Prostate gland (tissue), 2 donors: ENCODE data around the gene ESPN. TPM values are rescaled to one million over a fixed set of nuclear protein-coding genes. Genes with fewer than 3 reads are reported as not detected.
"Not testable (repeated sequence)": the region's sequence is repeated elsewhere in the genome, so short reads cannot be mapped to it uniquely, and the experiment has no call there.

Experiments used
- DNase-seq: peaks from one replicate; pipeline ENCODE4 v3.0.0-alpha.2; 2019; ENCODE audit warnings: low spot score
- H3K27ac ChIP-seq, 2 donors: fragments of 200-600 bp; sonication (generic); 2 replicates each; pipeline ENCODE4 v1.5.1; 2017 to 2019
- H3K27me3 ChIP-seq: fragments of 200-600 bp; sonication (generic); replicated peaks from 2 replicates; pipeline ENCODE4 v1.5.1; 2019; ENCODE audit not compliant: insufficient read depth
- H3K36me3 ChIP-seq, 2 donors: fragments of 200-600 bp; sonication (generic); 1 replicate in 1 of 2; 2 replicates in 1 of 2; pipeline versions ENCODE4 v1.5.1 to v1.8.1; 2017 to 2019
- H3K4me1 ChIP-seq: fragments of 200-600 bp; sonication (generic); replicated peaks from 2 replicates; pipeline ENCODE4 v1.5.1; 2019
- H3K4me3 ChIP-seq, 2 donors: fragments of 200-600 bp; sonication (generic); 2 replicates each; pipeline ENCODE4 v1.5.1; 2017 to 2019
- H3K9me3 ChIP-seq: fragments of 200-600 bp; sonication (generic); 2 replicates; pipeline ENCODE4 v1.5.1; 2017
- POLR2A ChIP-seq: fragments of 450-650 bp; IDR thresholded peaks from one replicate; pipeline ENCODE4 v1.6.1; 2016; ENCODE audit warnings: antibody characterized with exemption, mild to moderate bottlenecking
- POLR2AphosphoS5 ChIP-seq: sonication (generic); formaldehyde crosslinking; IDR thresholded peaks from one replicate; pipeline ENCODE4 v1.6.1; 2017; ENCODE audit warnings: antibody characterized with exemption
- WGBS: methylation state at CpG from one replicate; pipeline ENCODE4 v1.1.5; 2018; 5-methylcytosine and 5-hydroxymethylcytosine counted together
- intact Hi-C: fragments of 100-400 bp; cut with DNase I; formaldehyde crosslinking; loops from one replicate; pipeline ENCODE4 v1.14.2; 2022
- total RNA-seq, 2 donors: library from RNA; depleted of rRNA; stranded (reverse); fragments of >200 nt; gene quantifications; one replicate each; pipeline ENCODE4 v1.1.0, GENCODE V29; 2016
- TF ChIP-seq, protein P1 (sequence below), 4 experiments: fragments of 200-600 bp in 2 of 4; fragments of 450-650 bp in 2 of 4; sonication (generic) in 2 of 4; IDR thresholded peaks; 1 replicate in 3 of 4; 2 replicates in 1 of 4; pipeline ENCODE4 v1.5.1; 2016 to 2019; ENCODE audit warnings: antibody characterized with exemption in 4 of 4, mild to moderate bottlenecking in 2 of 4, moderate library complexity in 2 of 4

The ESPN gene
- total RNA-seq, 2 donors from 2014 or later: 19.7 to 257 TPM

DNA sequence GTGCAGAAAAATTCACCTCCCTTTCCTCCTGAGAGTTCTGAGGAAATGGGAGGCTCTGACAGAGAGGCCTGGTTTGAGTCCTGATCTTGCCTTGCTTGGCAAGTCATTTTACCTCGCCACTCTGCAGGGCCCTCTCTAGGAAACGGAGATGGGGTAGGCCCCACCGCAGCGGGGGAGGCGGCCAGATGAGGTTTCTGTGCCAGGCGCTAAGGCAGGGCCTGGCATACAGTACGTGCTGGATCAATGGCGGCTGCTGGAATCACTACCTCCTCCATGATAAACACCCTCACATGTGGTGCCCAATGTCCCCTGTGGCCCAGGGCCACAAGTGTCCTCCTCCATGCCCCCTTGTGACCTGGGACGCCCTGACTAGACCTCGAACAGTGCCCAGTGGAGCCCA, 67.4 kb downstream of the ESPN start:
- H3K9me3 ChIP-seq: no peaks in the 10 kb centered on the region
- H3K4me3 ChIP-seq: no peak overlapping the region
- intact Hi-C loops: no loop called here
- no peaks in the 10 kb centered on the region for H3K27me3 ChIP-seq
- no peaks in the 10 kb centered on the region for H3K36me3 ChIP-seq
- peak overlapping the region; percentile 81 to 82 for H3K27ac ChIP-seq
- 76% methylated on average over 10 of the region's 10 CpGs for WGBS
- TF ChIP-seq POLR2AphosphoS5 (no peak), POLR2A (no peak)
- TF ChIP-seq, protein P1, sequence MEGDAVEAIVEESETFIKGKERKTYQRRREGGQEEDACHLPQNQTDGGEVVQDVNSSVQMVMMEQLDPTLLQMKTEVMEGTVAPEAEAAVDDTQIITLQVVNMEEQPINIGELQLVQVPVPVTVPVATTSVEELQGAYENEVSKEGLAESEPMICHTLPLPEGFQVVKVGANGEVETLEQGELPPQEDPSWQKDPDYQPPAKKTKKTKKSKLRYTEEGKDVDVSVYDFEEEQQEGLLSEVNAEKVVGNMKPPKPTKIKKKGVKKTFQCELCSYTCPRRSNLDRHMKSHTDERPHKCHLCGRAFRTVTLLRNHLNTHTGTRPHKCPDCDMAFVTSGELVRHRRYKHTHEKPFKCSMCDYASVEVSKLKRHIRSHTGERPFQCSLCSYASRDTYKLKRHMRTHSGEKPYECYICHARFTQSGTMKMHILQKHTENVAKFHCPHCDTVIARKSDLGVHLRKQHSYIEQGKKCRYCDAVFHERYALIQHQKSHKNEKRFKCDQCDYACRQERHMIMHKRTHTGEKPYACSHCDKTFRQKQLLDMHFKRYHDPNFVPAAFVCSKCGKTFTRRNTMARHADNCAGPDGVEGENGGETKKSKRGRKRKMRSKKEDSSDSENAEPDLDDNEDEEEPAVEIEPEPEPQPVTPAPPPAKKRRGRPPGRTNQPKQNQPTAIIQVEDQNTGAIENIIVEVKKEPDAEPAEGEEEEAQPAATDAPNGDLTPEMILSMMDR (IDR thresholded peaks at IDR 0.05): no peak
- no peaks in the 10 kb centered on the region for H3K4me1 ChIP-seq
- no peak for DNase-seq

DNA sequence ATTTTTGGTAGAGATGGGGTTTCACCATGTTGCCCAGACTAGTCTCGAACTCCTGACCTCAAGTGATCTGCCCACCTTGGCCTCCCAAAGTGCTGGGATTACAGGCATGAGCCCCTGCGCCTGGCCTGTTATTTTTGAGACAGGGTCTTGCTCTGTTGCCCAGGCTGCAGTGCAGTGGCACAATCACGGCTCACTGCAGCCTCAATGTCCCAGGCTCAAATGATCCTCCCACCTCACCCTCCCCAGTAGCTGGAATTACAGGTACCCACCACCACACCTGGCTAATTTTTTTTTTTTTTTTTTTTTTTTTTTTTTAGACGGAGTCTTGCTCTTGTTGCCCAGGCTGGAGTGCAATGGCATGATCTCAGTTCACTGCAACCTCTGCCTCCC, 69.3 kb downstream of the ESPN start:
- H3K4me3 ChIP-seq, DNase-seq, H3K4me1 ChIP-seq, intact Hi-C loops, H3K27me3 ChIP-seq, H3K36me3 ChIP-seq, H3K9me3 ChIP-seq, H3K27ac ChIP-seq: not testable (repeated sequence)
- 97% methylated on average over 4 of the region's 4 CpGs for WGBS

DNA sequence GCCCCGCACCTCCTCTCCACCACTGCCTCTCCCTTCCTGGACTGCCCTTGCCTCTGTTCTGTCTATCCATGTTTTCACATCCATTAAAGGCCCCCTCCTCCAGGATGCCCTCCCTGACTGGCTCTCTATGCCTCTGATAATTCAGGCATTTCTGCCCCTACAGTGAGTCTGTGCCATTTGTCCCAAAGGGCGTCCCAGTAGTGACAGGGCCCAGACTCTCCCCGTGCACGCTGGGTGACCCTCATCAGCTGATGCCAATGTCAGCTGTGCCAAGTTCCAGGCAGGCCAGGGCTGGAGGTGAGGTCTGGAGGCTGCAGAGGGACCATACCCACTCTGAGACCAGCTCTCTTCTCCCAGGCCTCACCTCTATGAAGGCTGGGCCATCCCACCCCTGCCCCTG, 70.1 kb downstream of the ESPN start:
- TF ChIP-seq POLR2AphosphoS5 (no peak), POLR2A (no peak)
- TF ChIP-seq, protein P1 (IDR thresholded peaks at IDR 0.05): no peak
- WGBS: 85% methylated on average over 4 of the region's 4 CpGs
- Histone ChIP-seq H3K36me3 (no peaks in the 10 kb centered on the region), H3K27me3 (no peaks in the 10 kb centered on the region), H3K4me1 (peaks cover 3% of the 10 kb centered on the region), H3K4me3 (no peak overlapping the region), H3K27ac (no peak overlapping the region), H3K9me3 (no peaks in the 10 kb centered on the region)
- intact Hi-C loops: no loop called here
- DNase-seq: no peak

DNA sequence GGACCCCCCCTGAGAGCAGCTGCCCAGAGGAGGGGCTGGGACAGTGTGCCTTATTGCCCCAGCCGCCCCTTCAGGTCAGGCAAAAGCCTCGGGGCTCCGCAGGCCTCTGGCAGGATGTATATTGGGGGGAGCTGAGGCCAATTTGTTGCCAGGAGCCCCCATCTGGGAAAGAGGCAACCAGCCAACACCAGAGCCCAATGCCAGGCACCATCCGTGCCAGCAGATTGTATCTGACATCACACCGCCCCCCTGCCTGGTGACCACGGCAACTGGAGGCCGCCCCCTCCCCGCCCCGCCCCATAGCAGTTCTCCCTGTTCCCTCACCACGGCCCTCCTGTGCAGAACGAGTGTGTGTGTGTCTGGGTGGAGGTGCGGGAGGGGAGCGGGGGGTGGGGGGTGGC, 70.5 kb downstream of the ESPN start:
- TF ChIP-seq POLR2AphosphoS5 (no peak), POLR2A (no peak)
- TF ChIP-seq, protein P1 (IDR thresholded peaks at IDR 0.05): no peak
- 14% methylated on average over 12 of the region's 13 CpGs for WGBS
- H3K4me1 ChIP-seq: peaks cover 3% of the 10 kb centered on the region
- no peak overlapping the region for H3K4me3 ChIP-seq
- no peaks in the 10 kb centered on the region for H3K9me3 ChIP-seq
- intact Hi-C loops: no loop called here
- H3K27ac ChIP-seq: no peak overlapping the region
- no peak for DNase-seq
- H3K36me3 ChIP-seq: no peaks in the 10 kb centered on the region
- H3K27me3 ChIP-seq: no peaks in the 10 kb centered on the region

DNA sequence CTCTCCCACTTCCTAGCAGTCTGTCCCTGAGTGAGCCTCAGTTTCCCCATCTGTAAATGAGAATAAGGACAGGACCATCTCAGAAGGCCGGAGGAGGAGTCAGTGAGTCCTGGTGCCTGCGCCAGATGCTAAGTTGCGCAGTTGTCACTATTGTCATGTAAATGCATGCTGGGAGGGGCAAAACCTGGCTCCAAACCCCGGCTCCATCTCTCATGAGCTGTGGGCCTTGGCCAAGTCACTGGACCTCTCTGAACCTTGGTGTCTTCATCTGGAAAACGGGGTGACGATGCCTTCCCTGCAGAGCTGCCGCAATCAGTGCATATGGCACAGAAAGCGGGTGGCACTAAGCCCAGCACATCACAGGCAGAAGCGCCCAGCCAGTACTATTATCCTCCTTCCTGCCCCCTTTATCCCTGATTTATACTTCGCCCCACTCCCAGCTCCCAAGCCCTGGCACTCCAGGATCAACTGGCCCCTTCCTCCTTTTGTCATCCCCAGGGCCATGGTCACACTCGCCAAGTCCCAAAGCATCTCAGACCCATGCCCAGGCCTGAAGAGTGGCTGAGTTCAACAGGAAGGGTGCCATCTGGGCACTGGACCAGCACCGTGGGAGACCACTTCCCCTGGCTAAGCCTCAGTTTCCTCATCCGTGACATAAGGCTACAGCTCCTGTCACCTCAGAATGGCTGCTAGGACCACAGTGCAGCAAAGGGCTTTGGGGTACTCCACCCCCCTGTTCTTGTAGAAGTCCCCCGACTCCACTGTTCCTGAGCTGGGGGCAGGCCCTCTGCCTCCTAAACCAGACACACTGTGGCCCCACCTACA, 71.2 kb downstream of the ESPN start:
- WGBS: 66% methylated on average over 14 of the region's 14 CpGs
- no peak for DNase-seq
- no peak overlapping the region for H3K27ac ChIP-seq
- TF ChIP-seq POLR2AphosphoS5: no peak
- TF ChIP-seq, protein P1 (IDR thresholded peaks at IDR 0.05): no peak
- no peak for TF ChIP-seq POLR2A
- peaks cover 3% of the 10 kb centered on the region for H3K4me1 ChIP-seq
- no peaks in the 10 kb centered on the region for H3K9me3 ChIP-seq
- H3K27me3 ChIP-seq: no peaks in the 10 kb centered on the region
- H3K36me3 ChIP-seq: no peaks in the 10 kb centered on the region
- no peak overlapping the region for H3K4me3 ChIP-seq
- intact Hi-C loops: no loop called here
